ENCODE measurements around the gene JPH2.

JPH2 gene

DNA sequence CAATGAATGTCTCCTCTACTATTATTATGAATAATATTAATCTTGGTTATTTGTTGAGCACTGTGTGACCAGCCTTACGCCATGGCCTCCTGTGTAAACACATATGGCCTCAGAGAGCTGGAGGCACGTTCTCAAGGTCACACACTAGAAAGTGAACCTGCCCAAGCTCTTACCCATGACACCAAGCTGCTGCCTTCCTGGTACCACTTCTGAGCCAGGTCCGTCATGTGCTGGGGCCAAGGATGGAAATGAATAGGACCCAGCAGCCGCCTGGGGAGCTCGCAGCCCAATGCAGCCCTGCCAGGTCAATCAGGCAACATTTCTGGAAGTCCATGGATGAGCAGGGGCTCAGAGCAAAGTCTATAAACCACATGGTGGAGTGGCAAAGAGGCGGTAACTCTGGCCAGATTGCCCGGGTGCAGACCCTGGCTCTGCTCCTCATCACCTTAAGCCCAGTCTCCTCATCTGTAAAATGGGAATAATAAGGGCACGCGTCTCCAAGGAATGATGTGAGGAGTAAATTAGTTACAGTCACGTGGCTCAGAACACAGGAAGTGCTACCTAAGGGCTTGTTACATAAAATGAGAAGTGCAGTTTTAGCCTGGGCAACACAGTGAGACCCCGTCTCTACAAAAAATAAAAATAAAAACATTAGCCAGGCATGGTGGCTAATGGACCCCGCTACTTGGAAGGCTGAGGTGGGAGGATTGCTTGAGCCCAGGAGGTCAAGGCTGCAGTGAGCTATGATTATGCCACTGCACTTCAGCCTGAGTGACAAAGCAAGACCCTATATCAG, 61.5 kb downstream of the JPH2 start:
- DNase-seq (ENCODE audit: low read depth in 2 of 2), result no peak

GRCh38 chr20:44123874-44124535, 63.0 kb downstream of the JPH2 start:
- DNase-seq (ENCODE audit: low read depth in 2 of 2), result no peak

GRCh38 chr20:44123251-44123650, 63.7 kb downstream of the JPH2 start:
- DNase-seq (ENCODE audit: low read depth in 2 of 2), result no peak

DNA sequence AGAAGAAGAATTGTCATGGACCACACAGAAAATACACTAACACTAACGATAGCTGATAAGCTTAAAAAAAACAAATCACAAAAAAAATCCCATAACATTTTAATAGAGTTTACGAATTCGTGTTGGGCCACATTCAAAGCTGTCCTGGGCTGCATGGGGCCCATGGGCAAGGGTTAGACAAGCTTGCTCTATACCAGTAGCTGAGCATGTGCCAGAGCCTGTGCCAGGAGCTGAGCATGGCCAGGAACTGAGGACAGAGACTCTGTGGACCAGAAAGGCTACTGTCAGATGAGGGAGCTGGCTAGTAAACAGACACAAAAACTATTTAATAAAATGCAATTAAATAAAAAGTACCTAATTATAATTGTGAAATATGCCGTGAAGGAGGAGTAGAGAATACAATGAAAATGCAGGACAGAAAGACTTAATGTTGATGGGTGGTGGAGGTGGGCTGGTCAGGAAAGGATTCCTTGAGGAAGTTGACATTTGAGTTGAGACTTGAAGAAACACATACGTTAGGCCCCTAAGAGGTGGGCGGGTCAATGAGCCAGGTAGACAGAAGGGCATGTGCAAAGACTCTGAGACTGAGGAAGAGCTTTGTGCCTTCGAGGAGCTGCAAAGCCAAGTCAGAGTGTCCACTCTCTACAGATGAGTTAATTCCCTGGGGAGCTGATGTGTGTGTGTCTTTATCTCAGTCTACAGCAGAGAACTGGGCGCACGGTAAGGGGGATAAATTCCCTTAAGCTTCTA, 66.1 kb downstream of the JPH2 start:
- no peak for DNase-seq (ENCODE audit: low read depth in 2 of 2)

DNA sequence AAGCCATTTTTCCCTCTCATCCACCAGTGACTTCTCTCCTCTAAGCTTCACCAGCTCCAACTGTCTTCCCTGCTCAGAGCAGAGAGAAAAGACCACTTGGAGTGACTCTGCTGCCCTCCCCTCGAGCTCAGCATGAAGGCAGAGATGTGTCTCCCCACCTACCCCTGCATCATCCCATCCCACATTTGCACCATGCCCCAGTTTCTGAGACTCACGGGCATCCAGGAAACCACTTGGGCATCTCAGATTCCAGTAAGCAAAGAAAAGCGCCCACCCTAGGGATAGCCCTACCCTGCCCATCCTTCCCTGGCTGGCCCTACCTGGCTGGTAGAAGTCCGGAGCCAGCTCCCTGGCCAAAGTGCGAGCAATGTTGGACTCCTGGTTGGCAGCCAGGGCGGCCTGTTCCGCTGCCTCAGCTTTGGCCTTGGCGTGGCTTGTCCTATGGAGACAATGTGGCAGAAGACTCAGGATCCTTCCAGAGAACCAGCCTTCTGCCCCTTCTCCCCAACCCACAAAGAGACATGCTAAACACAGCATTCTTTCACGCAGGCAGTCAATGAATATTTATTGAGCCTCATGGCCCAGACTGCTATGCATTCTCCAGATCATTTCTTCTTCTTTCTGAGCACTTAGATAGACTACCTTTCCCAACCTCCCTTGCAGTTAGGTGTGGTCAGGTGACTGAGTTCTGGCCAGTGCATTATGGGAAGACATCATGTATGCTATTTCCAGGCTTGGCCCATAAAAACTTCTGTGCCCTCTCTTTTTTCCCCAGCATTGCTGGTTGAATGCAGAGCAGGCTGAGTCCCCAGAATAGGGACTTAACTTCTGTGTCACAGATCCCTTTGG, 68.6 kb downstream of the JPH2 start:
- DNase-seq (ENCODE audit: low read depth in 2 of 2), result no peak

DNA sequence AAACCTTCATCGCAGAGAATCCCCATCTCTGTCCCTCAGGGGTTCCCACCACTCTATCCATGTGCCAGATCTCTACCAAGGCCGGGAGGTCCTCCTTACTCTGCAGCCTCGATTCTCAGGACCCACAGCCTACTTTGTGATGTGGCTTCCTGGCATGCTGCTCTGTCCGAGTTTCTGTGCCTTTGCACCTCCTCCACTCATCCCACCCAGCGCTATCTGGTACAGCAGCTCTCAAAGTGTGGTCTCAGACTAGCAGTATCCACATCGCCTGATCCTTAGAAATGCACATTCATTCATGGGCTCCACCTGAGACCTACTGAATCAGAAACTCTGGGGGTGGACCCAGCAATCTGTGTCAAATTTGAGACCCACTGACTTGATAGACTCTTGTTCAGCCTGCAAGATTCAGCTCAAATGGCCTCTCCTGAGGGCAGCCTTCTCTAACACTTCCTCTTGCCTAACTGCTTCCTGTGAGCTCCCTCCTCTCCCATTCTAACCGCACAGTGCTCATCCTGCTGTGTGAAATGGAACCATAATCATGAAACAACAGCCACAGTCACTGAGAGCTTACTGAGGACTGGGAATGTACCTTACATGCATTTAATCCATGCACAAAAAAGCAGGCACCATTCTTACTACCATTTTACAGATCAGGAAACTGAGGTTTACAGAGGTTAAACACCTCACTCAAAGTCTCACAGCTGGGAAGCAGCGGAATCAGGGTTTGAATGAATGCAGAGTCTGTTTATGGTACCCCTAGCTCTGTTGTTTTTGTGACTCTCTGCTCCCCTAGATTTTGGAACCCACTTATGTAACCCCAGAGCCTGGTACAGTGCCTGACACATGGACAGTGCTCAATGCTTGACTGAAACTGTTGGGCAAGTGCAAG, 69.4 kb downstream of the JPH2 start:
- no peak for DNase-seq (ENCODE audit: low read depth in 2 of 2)

DNA sequence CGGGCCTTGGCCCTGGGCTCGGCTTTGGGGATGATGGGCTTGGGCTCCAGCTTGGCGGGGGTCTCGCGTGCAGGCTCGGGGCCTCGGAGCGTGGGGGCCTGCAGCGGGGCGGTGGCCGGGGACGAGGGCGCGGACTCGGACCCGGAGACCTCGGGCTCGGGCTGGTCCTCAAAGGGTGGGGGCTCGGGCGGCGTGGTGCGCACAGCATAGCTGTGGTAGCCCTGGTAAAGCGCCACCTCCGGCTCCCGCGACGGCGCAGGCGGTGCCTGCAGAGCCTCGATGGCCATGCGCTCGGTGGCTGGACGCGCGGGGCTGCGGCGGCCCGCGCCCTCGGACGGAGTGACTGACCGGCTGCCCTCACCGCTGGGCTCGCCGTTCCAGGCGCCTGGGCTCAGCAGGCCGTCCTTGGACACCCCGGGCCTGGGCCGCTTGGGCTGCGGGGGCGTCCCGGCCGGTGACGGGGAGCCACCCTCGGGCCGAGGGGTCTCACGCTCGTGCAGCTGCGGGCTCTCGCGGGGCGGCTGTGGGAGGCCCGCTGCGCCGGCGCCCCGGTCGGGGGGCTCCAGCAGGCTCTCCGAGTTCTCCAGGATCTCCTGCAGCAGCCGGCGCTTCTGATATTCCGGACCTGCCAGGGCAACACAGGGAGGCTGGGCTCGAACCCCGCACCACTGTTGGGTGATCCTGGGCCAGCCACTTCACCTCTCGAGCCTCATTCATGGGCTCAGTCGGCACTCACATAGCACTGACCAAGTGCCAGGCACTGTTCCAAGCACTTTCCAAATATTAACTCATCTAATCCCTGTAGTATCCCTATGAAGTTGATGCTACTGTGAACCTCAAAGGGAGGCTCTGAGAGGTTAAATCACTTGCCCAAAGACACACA, 71.0 kb downstream of the JPH2 start:
- DNase-seq (ENCODE audit: low read depth in 2 of 2), result no peak

- DNase-seq (ENCODE audit: low read depth in 2 of 2), result no peak
Observed at GRCh38 chr20:44115181-44115580, 71.8 kb downstream of the JPH2 start.

DNA sequence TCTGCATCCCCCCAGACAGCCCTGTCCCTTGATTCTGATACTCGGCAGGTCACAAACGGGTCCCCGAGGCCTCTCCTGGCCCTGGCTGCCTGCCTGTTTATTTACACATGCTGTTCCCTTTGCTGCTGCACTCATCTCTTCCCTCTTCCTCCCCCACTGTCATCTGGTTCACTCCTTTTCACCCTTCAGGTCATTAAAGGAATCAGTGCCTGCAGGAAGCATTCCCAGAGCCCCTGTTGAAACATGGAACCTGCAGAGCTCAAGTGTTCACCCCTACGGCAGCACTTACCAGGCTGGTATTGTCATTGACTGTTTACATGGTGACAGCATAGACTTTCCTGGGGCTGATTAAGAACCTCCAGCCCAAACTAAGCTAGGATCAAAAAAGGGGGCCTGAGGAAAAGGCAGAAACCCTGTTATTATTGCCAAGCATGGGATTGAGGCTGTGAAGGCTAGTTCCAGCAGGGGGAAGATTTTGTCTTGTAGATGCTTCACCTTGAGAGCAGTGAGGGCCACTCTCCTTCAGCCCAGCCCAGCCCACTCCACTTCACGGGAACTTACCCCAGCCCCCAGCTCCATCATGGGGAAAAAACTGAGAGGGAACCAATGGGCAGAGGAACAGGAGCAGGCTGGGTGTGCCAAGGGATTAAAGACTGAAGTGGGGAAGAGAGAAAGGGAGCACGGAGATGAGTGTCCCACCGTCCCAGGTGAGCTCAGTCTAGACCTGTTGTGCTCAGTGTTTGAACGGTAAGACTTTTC, 73.2 kb downstream of the JPH2 start:
- no peak for DNase-seq (ENCODE audit: low read depth in 2 of 2)

- DNase-seq (ENCODE audit: low read depth in 2 of 2), result no peak
Observed at GRCh38 chr20:44112889-44113617, 73.9 kb downstream of the JPH2 start.

GRCh38 chr20:44112456-44112855, 74.5 kb downstream of the JPH2 start:
- DNase-seq (ENCODE audit: low read depth in 2 of 2), result no peak

- DNase-seq (ENCODE audit: low read depth in 2 of 2), result no peak
Observed at GRCh38 chr20:44111712-44112335, 75.2 kb downstream of the JPH2 start.

DNA sequence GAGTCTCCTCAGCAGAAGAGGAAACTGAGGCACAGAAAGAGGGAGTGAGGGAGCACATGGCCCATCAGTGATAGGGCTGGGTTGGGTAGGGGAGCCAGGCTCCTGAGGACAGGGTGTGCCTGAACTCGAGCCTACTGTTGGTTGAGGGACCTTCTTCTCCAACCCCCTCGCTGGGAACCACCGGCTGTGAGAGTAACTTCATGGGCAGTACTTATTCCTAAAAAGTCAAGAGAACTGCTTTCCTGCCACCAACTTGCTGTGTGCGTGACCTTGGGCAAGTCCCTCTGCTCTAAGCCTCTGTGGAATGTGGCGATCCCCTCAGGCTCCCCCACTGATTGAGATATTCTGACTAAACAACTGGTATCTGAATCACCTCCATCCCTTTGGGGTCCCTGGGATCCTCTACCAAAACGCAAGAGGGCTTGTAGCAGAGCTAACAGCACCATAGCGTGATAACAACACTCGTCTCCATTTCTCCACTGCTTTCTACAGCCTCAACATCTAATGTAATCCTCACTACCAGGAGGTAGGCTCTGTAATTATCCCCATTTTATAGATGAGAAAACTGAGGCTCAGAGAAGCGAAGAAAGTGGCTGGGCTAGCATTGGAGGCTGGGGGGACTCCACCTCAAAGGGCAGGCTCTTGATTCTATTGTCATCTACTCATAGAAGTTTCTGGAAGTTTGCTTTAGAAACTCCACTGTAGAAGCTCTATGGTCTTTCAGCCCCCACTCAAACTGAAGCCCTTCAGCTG, 76.0 kb downstream of the JPH2 start:
- DNase-seq (ENCODE audit: low read depth in 2 of 2), result no peak

DNA sequence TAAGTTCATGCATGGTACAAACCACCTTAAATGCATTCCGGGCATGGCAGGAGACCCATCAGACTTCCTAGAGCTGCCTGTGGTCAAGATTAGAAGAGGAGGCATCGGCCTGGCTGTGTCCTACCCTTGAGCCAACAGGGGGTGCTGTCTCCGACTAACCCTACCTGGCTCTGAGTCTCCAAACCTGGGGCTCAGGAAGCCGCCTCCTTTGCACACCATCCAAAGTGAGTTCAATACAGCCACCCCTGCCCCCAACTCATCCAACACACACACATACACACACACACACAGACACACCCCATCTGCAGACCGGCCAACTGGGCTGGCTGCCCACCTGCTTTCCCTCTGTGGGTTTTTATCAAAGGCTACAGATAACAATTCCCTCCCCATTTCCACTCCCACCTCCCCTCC, 77.0 kb downstream of the JPH2 start:
- no peak for DNase-seq (ENCODE audit: low read depth in 2 of 2)

DNA sequence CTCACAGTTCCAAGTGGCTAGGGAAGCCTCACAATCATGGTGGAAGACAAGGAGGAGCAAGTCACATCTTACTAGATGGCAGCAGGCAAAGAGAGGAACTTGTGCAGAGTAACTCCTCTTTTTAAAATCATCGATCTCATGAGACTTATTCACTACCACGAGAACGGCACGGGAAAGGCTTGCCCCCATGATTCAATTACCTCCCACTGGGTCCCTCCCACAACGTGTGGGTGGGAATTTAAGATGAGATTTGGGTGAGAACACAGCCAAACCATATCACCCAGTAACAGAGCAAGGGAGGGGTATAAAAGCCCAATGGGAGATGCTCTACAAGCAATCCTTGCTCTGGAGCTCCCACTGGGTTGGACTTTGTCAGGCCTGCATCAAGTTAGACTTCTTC, 80.4 kb downstream of the JPH2 start:
- no peak for DNase-seq (ENCODE audit: low read depth in 2 of 2)

DNA sequence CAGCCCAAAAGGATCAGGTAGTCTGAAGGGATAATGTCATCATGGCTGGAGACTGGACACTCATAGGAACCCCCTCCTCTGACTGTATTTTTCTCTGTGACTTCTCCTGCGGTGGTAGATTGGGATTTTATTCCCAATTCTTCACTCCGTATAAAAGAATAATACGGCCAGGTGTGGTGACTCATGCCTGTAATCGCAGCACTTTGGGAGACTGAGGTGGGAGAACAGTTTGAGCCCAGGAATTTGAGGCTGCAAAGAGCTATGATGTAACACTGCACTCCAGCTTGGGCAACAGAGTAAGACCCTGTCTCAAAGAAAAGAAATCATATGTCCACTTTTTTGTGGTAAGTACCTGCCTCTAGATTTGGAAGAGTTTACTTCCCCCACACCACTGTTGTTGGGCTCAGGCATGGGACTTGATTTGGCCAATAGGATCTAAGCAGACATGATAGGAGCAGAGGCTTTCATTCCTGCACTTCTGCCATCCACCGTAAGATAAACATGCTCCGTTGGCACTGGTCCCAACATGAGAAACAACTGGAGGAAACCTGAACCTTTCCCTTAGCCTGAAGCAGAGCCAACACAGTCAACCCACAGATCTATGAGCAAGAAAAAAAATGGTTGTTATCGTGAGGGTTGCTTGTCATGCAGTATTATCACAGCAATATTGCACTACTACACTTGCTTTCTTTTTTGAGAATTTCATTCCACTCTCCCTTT, 82.0 kb downstream of the JPH2 start:
- DNase-seq (ENCODE audit: low read depth in 2 of 2), result no peak
